Mucosa of gallbladder (tissue), 1 donor: ENCODE results near the gene RNF146. TPM values are rescaled to one million over a fixed set of nuclear protein-coding genes. Genes with fewer than 3 reads are reported as not detected.
"Not testable (repeated sequence)": the region's sequence is repeated elsewhere in the genome, so short reads cannot be mapped to it uniquely, and the experiment has no call there.

ENCODE experiments used
- DNase-seq: peaks from one replicate; pipeline ENCODE4 v3.0.0-alpha.2; 2020; ENCODE audit warnings: low spot score
- total RNA-seq: library from RNA; stranded (reverse); gene quantifications from one replicate; pipeline ENCODE4 v1.2.1, GENCODE V29; 2021
- donor health status: DM: no; HTN: no; CAD: no.

Gene RNF146
- total RNA-seq, 1 donor from 2014 or later: 41.5 TPM

DNA sequence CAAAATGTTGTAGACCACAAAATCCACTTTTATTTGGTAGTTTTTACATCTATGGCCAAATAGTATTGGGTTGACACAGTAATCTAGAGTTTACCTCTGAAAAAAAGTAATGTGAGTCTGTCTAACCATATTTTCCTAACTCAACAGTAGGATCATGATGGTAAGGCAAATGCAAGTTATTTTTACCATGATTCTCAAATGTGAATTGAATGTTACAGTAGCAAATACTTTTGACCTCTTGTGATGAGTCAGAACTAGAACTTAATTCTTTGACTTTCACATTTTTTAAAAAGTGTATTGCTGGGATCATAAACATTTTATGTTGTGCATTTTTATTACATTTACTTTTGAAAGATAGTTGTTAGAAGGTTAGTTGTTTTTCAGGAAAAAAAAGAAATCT is 22.0 kb downstream of the RNF146 start:
- DNase-seq: no peak

DNA sequence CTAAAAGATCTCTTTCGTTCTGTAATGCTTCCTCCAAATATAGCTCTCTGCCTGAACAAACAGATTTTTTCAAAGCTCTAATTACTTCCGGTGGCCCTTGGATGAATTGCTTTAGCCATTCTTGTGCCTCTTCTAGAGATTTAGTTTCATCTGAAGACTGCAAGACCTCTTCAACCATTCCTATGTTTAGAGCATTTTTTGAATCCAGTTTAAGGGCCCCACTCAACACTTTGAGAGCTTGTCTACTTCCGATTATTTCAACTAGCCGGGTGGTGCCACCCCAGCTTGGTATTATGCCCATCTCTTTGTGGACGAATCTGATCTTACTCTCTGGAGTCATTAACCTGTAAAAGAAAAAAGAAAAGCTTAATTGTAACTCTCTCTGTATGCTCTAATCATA is 23.3 kb downstream of the RNF146 start:
- no peak for DNase-seq

DNA sequence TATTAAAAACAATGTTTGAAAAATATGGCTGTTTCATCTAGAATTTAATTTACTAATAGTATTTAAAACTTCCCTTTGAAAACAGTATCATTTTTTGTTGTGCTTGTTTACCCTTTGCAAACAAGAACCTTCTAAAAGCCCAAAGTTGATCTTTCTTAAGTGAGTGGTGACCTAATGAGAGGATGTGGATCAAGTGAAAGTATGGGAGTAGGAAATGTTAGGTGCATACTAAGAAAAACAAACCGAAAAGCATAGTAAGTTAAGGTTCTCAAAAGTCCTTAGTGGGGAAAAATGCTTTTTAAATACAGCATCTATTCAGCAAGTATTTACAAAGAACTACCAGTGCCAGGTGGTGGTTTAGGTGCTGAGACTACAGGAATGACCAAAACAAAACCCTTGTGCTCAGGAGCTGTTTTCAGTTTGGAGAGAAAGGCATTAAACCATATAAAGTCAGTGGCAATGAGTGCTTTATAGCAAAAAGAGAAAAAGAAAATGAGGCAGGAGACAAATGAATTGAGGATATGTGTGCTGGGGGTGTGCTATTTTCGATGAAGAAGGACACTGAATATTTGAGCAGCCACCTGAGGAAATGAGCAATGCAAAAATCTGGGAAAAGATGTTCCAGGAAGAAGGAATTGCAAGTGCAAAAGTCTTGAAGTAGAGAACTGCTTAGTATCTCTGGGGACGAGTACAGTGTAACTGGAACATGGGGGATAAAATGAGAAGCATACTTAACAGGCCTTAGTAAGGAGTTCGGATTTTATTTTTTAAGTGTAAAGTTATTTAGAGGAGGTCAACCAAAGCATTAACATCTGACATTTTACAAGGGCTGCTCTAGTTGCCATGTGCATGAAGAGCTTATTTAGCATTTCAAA is 24.0 kb downstream of the RNF146 start:
- no peak for DNase-seq

DNA sequence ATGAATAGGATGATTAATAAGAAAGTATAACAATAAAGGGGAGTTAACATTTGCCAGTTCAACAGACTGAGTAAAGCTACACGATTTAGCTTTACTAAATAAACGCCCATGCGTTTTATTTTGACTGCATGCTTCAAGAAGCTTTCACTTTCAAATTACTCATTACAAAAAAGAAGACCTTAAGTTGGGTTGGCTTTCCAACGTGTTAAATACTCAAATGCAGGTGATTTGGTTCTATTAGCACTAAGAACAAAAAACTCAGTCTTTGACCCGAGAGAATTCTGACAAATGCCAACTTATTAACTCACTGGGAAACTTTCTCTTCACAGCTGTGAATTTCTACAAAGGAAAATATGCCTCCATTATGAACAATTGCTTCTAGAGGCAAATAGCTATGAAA is 24.8 kb downstream of the RNF146 start:
- DNase-seq: no peak

DNA sequence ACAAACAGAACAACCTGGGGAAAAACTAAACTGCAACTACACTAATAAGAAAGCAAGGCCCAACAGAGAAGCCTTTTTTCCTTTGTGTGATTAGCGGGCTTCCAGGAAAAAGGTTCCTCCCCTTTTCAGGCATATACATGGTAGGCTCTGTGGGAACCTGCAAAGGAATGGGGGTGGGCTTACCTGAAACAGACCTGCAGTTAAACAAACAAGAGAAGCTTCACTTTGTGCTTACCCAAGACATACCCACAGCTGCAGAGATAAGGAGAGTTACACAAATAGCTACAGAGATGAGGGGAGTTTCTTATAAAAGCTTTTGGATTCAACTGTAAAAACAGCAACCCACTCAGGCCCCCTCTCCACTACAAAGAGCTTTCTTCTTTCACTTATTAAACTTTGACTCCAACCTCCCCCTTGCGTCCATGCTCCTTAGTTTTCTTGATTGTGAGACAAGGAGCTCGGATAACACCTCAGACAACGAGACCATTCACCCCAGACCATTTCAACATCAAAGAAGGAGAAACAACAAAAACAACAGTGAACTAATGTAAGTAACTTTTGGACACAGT is 30.9 kb downstream of the RNF146 start:
- DNase-seq: no peak

DNA sequence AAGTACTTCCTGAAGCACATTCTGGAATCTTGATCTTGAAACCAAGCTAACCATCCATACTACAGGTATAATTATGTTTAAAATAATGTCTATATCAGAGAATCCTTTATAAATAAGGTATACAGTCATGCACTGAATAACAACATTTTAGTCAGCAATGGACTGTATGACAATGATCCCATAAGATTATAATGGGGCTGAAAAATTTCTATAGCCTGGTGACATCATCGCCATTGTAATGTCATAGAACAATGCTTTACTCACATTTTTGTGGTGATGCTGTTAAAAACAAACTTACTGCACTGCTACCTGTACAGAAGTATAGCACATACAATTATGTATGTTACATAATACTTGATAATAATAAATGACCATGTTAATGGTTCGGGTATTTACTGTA is 31.8 kb downstream of the RNF146 start:
- DNase-seq: no peak

DNA sequence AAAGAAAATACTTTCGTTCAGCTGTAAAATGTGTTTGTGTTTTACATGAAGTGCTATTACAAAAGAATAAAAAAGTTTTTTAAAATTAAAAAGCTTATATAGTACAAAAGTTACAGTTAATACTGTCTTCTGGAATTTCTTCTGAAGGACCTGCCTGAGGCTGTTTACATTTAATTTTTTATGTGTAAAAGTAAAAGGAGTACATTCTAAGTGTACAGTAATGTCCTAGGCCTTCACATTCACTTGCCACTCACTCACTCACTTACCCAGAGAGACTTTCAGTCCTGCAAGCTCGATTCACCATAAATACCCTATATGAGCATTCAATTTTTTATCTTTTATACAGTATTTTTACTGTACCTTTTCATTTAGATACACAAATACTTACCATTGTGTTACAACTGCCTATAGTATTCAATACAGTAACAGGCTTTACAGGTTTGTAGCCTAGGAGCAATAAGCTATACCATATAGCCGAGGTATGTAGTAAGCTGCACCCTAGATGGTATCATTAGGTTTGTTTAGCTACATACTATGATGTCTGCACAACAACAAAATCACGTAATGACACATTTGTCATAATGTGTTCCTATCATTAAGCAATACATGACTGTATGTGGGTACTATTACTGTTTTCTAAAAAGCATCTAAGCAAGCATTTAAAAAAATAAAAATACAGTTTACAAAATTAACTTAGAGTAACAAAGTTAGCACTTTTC is 33.0 kb downstream of the RNF146 start:
- DNase-seq: no peak

DNA sequence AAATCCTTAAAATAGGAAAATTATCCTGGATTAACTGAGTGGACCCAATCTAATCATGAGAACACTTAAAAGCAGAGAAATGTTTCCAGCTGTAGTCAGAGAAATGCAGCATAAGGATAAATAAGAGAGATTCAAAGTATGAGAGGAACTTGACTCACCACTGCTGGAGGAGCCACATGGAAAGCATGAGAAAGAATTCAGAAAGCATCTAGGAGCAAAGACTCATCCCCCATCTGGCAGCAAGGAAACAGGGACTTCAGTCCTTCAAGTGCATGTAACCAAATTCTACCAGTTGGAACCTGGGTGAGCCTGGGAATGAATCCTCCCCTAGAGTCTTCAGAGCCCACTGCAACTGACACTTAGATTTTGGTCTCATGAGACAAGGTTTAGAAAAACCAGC is 33.7 kb downstream of the RNF146 start:
- no peak for DNase-seq

DNA sequence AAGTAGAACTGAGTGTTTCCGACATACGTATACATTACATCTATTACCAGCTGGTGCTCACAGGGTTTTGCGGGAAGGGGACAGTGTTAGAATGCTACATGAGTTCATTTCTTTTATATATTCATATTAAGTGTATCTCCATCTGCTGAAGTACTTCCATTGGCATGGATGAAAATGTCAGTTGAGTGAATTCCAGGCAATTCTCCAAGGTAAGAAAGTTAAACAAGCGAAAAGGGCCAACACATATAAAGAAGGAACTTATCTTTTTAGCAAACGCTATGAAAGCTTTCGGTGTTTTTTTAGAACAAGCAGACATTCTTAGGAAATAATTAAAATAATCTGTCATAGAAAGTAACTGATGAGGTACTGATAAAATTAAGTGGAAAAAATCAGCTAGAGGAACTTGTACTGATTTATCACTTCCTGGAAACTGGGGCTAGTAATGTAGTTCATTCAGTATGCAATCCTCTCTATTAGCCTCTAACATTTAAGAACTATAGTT is 34.6 kb downstream of the RNF146 start:
- no peak for DNase-seq

DNA sequence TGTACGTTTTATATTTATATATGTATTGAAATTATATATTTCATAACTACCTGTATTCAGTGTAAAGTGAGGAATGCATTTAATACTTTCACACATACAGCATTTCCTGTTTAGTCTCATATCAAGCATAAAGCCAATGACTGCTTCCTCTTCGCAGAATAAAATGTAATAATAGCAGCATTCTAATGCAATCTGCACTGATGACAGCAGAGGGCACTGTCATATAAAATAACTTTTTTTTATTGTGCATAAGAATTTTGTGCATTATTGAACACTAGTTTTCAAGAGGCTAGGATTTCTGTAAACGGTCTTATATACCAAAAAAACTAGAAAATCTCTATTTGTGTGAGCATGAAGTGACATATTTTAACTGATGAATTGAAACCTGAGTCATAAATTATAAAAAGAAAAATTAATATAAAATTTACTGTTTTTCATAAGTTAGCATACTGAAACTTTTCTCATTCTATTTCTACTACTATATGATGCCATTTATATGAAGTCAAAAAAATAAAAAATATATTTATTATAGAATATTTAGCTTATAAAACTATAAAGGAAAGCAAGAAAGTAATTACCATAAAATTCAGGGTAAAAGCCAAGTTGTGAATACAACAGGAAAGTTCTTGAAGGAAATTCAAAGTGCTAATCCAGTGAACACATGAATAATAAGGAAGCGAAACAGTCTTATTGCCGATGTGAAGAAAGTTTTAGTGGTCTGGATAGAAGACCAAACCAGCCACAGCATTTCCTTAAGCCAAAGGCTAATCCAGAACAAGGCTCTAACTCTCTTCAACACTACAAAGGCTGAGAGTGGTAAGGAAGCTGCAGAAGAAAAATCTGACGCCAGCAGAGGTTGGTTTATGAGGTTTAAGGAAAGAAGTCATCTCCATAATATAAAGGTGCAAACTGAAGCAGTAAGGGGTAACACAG is 36.3 kb downstream of the RNF146 start:
- DNase-seq: peak; percentile 55

DNA sequence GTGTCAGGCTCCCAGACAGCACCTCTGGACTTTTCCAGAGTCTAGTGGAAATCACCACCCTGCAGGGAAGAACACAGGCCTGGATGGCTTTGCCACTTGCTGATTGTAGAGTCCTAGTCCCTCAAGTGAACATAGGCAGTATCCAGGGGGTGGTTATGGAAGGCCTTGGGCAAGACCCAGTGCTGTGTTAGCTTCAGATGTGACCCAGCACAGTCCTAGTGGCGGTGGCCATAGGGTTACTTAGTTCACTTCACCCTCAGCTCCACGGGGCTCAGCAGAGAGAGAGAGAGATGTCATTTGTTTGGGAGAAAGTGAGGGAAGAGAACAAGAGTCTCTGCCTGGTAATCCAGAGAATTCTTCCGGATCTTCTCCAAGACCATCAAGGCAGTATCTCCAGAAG is 37.3 kb downstream of the RNF146 start:
- DNase-seq: no peak

DNA sequence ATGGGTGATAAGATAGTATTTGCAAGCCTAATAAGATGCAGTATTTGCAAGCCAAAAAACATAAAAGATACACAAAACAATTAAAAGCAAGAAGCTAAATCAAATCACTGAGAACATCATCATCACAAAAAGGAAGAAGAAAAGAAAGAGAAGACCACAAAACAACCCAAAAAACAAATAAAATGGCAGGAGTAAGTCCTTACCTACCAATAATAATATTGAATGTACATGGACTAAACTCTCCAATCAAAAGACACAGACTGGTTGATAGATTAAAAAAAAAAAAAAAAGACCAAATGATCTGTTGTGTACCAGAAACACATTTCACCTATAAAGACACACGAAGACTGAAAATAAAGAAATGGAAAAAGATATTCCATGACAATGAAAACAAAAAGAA is 39.1 kb downstream of the RNF146 start:
- DNase-seq: no peak

DNA sequence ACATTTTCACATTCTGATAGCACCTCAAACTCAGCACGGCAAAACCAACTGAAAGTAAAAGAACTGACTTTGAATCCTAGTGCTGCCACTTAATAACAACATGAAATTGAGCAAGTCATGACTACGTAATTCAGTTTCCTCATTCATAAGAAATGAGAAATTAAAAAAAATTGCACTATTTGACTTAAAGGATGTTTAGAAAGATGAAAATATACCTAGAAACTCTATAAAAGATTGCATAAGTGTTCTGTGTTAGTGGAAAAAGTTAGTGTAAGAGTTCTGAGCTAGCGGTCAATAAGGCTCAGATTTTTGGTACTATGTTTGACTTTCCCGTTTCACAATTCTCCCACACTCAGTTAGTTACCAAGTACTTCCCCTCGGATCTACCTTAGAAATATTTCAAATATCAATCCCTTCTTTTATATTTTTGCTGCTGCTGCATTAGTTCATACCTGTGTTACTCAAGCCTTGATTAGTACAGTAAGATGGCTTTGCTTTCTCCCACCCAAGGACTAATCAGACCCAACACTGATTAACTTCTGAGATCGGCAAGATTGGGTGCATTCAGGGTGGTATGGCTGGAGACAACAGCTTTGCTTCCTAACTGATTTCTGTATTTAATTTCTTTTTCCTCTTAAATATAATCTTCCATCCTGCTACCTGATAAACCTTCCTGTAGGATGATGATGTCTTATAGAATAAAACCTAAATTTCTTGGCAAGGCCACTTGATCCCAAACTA is 50.9 kb downstream of the RNF146 start:
- no peak for DNase-seq

DNA sequence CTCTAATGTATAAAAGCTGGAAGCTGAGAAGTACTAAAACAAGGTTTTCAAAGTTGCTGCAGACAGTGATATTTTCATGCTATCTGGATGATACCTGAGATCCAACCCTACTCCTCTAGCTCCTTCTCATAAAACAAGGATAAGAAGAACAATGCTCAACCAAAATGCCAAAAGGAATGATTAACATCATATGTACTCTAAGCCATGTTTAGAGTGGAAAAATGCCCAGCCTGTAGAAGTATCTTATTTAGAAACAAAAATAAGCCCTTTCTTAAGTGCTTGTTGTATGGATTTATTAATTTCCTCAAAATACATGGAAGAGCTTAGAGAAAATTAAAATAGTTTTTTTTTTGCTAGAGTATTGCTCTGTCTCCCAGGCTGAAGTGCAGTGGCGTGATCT is 53.0 kb downstream of the RNF146 start:
- DNase-seq: no peak

DNA sequence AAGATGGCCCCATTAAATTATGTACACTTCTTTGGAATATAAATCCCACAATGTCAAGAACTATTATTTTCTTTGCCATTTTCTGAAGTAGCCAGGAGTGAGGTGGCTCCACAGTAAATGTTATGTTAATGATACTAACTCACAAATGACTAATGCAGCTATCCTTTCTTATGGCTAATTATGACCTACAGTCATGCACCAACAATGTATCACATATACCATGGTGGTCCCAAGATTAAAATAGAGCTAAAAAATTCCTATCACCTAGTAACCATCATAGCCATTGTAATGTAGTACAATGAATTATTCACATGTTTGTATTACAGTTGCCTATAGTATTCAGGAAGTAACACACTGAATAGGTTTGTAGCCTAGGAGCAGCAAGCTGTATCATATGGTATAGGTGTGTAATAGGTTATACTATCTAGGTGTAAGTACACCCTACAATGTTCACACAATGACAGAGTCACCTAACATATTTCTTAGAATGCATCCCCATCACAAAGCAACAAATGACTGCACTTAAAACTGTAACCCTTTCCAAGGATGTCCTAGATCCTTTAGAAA is 61.5 kb downstream of the RNF146 start:
- no peak for DNase-seq

DNA sequence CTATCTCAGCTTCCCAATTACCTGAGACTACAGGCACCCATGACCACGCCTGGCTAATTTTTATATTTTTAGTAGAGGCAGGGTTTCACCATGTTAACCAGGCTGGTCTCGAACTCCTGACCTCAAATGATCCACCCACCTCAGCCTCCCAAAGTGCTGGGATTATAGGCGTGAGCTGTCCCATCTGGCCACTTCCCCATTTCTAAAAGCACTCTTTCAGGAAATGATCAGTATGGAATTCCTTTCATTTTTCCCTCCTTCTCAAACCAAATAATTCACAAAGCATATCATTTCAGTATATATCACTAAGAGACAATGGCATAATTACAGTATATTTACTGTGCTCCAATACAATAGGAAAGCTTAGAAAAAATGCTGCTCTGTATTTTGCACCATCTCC is 64.6 kb downstream of the RNF146 start:
- DNase-seq: not testable (repeated sequence)

DNA sequence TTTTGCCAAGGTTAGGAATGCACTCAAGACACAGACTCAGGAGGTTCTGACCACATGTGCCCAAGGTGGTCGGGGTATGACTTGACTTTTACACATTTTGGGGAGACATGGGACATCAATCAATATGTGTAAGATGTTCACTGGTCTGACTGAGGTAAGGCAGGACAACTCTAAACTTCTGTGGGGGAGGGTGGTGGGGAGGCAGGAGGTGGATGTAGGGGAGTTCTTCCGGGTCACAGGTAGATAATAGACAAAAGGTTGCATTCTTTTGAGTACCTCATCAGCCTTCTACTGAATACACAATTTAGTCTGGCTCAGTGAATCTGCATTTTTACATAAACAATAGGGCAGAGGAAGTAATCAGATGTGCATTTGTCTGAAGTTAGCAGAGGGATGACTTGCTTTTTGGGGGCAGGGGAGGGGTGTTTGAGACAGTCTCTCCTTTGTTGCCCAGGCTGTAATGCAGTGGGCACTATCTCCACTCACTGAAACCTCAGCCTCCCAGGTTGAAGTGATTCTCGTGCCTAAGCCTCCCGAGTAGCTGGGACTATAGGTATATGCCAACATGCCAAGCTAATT is 65.8 kb downstream of the RNF146 start:
- DNase-seq: no peak
